TTC549 (cell line): ENCODE measurements around the gene RARRES2.

Experiments
- FAIRE-seq: peaks from 2 replicates; lab custom pipeline; 2012; peaks lifted over from hg19 to GRCh38; lab: Jason Lieb, UNC

RARRES2 gene

GRCh38 chr7:150336746-150337145, 4.7 kb downstream of the RARRES2 start:
- no peak for FAIRE-seq

- FAIRE-seq, result no peak
These were observed 5.7 kb downstream of the RARRES2 start for GRCh38 chr7:150335774-150336112.

GRCh38 chr7:150335108-150335773, 6.2 kb downstream of the RARRES2 start:
- FAIRE-seq, result no peak

- FAIRE-seq, result no peak
These were observed 7.3 kb downstream of the RARRES2 start for GRCh38 chr7:150334108-150334507.

- FAIRE-seq, result no peak
These were observed 7.8 kb downstream of the RARRES2 start for GRCh38 chr7:150333659-150334058.

- FAIRE-seq, result no peak
These were observed 8.4 kb downstream of the RARRES2 start for GRCh38 chr7:150332852-150333635.

- no peak for FAIRE-seq
These were observed 11.1 kb downstream of the RARRES2 start for GRCh38 chr7:150330211-150330885.

GRCh38 chr7:150329331-150330120, 11.9 kb downstream of the RARRES2 start:
- FAIRE-seq, result no peak

GRCh38 chr7:150327308-150327707, 14.1 kb downstream of the RARRES2 start:
- no peak for FAIRE-seq

GRCh38 chr7:150326657-150327268, 14.7 kb downstream of the RARRES2 start:
- no peak for FAIRE-seq

- FAIRE-seq, result no peak
These were observed 15.5 kb downstream of the RARRES2 start for GRCh38 chr7:150325901-150326300.

- no peak for FAIRE-seq
These were observed 16.3 kb downstream of the RARRES2 start for GRCh38 chr7:150325110-150325611.

GRCh38 chr7:150324373-150324961, 17.0 kb downstream of the RARRES2 start:
- no peak for FAIRE-seq

GRCh38 chr7:150323682-150324372, 17.6 kb downstream of the RARRES2 start:
- FAIRE-seq, result no peak

GRCh38 chr7:150322833-150323681, 18.4 kb downstream of the RARRES2 start, which contains the start of the genes ACTR3C and LRRC61:
ACTR3C (minus strand) TSS chr7:150323545; CDS start chr7:150295296, 28,249 bp downstream.
LRRC61 (plus strand) TSS chr7:150323355; CDS start chr7:150336862, 13,507 bp downstream.
- no peak for FAIRE-seq

- FAIRE-seq, result no peak
These were observed 19.2 kb downstream of the RARRES2 start for GRCh38 chr7:150322114-150322832.

GRCh38 chr7:150321788-150322113, 19.7 kb downstream of the RARRES2 start:
- no peak for FAIRE-seq

- FAIRE-seq, result no peak
These were observed 23.5 kb downstream of the RARRES2 start for GRCh38 chr7:150317748-150318444.
